Measurements from ENCODE around the gene GPR161.

DNA sequence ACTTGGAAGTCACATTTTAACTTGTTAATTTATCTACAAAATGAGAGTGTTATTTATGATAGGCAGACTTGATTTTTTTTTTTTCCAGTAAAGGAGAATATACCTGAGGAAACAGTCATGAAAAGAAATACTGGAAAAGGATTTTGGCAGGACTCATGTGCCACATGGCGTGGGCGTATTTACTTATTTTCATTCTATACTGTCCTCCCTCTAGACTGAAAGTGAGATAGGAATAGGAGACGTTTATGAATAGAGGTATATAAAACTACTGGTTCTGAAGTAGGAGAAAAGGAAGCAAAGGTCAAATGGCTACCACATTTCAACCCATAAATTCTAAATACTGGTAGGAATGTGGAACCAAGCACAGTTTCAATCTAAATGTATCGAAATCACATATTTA is 105.1 kb downstream of the GPR161 start:
- TF ChIP-seq EZH2phosphoT487 (IDR thresholded peaks at IDR 0.05; ENCODE audit: low read depth) (no peak), CTCF (IDR thresholded peaks at IDR 0.05; ENCODE audit: low read depth, low read length) (no peak)

All from OCI-LY3 (cell line).